Neural cell (in vitro differentiated cells): Measurements from ENCODE around the gene DPH3. TPM values are rescaled to one million over a fixed set of nuclear protein-coding genes. Genes with fewer than 3 reads are reported as not detected.

Source experiments
- H2AFZ ChIP-seq: fragments of 200-600, 300-800 bp; sonication (generic), shearing (Covaris generic); 2 replicates; pipeline ENCODE4 v1.6.0; 2014; ENCODE audit warnings: low read depth, mild to moderate bottlenecking, antibody characterized with exemption, low read length, moderate library complexity
- H3F3A ChIP-seq: fragments of 200-600 bp; shearing (Covaris generic); 2 replicates; pipeline ENCODE4 v1.6.1; 2016; ENCODE audit warnings: mild to moderate bottlenecking, moderate library complexity, mixed read lengths, antibody characterized with exemption, low read length; ENCODE audit not compliant: insufficient read depth, poor library complexity, severe bottlenecking
- H3K27ac ChIP-seq: fragments of 200-600, 300-800 bp; sonication (generic), shearing (Covaris generic); 2 replicates; pipeline ENCODE4 v1.5.1; 2014; ENCODE audit warnings: mild to moderate bottlenecking, low read length, moderate library complexity
- H3K27me3 ChIP-seq: fragments of 300-800, 200-600 bp; sonication (generic), shearing (Covaris generic); 2 replicates; pipeline ENCODE4 v1.6.0; 2014; ENCODE audit warnings: mild to moderate bottlenecking, low read depth, low read length, moderate library complexity; ENCODE audit not compliant: insufficient read depth
- H3K36me3 ChIP-seq: fragments of 300-800, 200-600 bp; sonication (generic), shearing (Covaris generic); 2 replicates; pipeline ENCODE4 v1.5.1; 2014; ENCODE audit warnings: mild to moderate bottlenecking, antibody characterized with exemption, low read length, moderate library complexity; ENCODE audit not compliant: insufficient read depth
- H3K4me2 ChIP-seq: fragments of 300-800, 200-600 bp; sonication (generic), shearing (Covaris generic); 2 replicates; pipeline ENCODE4 v1.6.0; 2014; ENCODE audit warnings: mild to moderate bottlenecking, low read length
- H3K4me3 ChIP-seq: fragments of 300-800, 200-600 bp; sonication (generic), shearing (Covaris generic); 2 replicates; pipeline ENCODE4 v1.5.1; 2014; ENCODE audit warnings: mild to moderate bottlenecking, low read length, moderate library complexity
- H3K79me2 ChIP-seq: fragments of 200-600 bp; shearing (Covaris generic); replicated peaks from 2 replicates; pipeline ENCODE4 v1.6.0; 2014; ENCODE audit warnings: mild to moderate bottlenecking, low read length, moderate library complexity; ENCODE audit not compliant: insufficient read depth
- H3K9ac ChIP-seq: fragments of 300-800, 200-600 bp; sonication (generic), shearing (Covaris generic); 2 replicates; pipeline ENCODE4 v1.6.1; 2016; ENCODE audit warnings: mild to moderate bottlenecking, low read length, mixed read lengths
- H3K9me2 ChIP-seq: fragments of 200-600 bp; shearing (Covaris generic); 2 replicates; pipeline ENCODE4 v1.6.1; 2016; ENCODE audit warnings: mild to moderate bottlenecking, low read length, mixed read lengths; ENCODE audit not compliant: insufficient read depth
- H3K9me3 ChIP-seq: fragments of 200-600, 300-800 bp; sonication (generic), shearing (Covaris generic); 2 replicates; pipeline ENCODE4 v1.6.1; 2016; ENCODE audit warnings: mild to moderate bottlenecking, mixed run types, low read length, moderate library complexity, mixed read lengths
- H4K20me1 ChIP-seq: fragments of 200-600 bp; shearing (Covaris generic); 2 replicates; pipeline ENCODE4 v1.6.1; 2016; ENCODE audit warnings: mild to moderate bottlenecking, mixed run types; ENCODE audit not compliant: insufficient read depth
- EZH2 ChIP-seq: fragments of 200-600, 300-800 bp; shearing (Covaris generic), sonication (generic); IDR thresholded peaks from 2 replicates; pipeline ENCODE4 v1.6.1; 2014; ENCODE audit warnings: antibody characterized with exemption, low read length, borderline replicate concordance, mild to moderate bottlenecking; ENCODE audit not compliant: insufficient read depth, poor library complexity, severe bottlenecking
- MXI1 ChIP-seq: fragments of 450-650 bp; conservative IDR thresholded peaks from 2 replicates; pipeline ENCODE4 v1.6.1; 2014; ENCODE audit warnings: antibody characterized with exemption, mild to moderate bottlenecking; ENCODE audit not compliant: poor library complexity, severe bottlenecking
- RAD21 ChIP-seq: fragments of 450-650 bp; conservative IDR thresholded peaks from 2 replicates; pipeline ENCODE4 v1.6.1; 2014; ENCODE audit warnings: antibody characterized with exemption, mild to moderate bottlenecking, moderate library complexity
- TAF1 ChIP-seq: IDR thresholded peaks from 2 replicates; pipeline ENCODE4 v1.6.1; 2012; ENCODE audit warnings: low read depth
- polyA plus RNA-seq: library from polyadenylated mRNA; depleted of rRNA; stranded (reverse); fragments of >200 nt; gene quantifications from 2 replicates; pipeline ENCODE4 v1.2.3, GENCODE V29; 2014

Gene DPH3
- polyA plus RNA-seq, 1 donor from 2014 or later: 38.5 TPM

DNA sequence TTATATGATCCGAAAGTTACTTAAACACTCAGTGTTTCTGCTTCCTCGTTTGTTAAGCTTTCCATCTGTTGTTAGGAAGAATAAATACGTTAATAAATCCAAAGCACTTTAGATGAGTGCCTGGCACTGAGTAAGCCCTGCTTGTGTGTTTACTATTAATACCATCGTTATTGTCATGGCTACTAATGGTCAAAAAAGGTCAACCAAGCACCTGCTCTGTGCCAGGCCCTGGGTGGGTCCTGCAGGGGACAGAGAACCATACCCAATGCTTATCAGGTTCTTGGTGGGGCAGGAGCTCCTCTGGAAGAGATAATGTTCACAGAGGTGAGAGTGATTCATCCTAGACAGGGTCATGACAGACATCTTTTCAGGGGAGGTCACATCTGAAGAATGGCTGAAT is 50.4 kb downstream of the DPH3 start:
- Histone ChIP-seq H3K36me3 (no peaks in the 10 kb centered on the region), H3K9me3 (no peaks in the 10 kb centered on the region), H3K9me2 (no peaks in the 10 kb centered on the region), H3K4me2 (no peak overlapping the region), H3K27me3 (no peaks in the 10 kb centered on the region), H4K20me1 (no peaks in the 10 kb centered on the region), H3K9ac (no peak overlapping the region), H3F3A (no peaks in the 10 kb centered on the region), H3K4me3 (no peak overlapping the region), H3K27ac (no peak overlapping the region), H3K79me2 (no peaks in the 10 kb centered on the region), H2AFZ (no peak overlapping the region)
- TF ChIP-seq RAD21 (no peak), EZH2 (no peak), TAF1 (no peak), MXI1 (no peak)

DNA sequence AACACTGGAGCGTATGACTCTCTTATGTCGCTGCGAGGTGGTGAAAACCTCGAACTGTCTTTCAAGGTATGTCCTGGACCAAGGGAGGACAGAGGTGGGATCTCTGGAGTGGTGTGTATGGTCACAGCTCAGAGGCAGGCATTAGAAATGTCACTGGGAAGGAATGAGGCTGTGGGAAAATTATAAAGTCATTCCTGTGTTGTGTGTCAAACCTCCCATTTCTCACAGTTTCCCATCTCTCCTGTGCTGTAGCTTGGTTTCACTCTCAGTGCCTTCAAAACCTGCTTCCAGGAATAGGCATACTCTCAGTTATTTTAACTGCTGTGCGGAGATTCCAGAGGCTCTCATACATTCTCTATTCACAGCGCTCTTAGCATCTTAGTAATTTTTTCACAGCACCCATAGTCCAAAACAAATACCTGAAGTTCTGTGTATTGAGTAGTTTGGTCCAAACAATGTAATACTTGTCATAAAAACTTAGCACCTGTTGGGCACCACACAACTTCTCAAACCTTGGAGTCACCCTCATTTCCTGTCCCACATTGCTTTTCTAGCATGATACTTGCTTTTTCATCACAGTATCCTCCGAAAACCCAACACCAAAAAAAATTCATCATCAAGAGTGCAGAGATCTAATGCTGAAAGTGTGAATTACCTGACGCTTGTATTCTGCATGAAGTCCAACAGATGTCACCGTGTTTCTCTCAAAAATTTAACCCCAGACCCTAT is 53.4 kb downstream of the DPH3 start:
- H3K4me3 ChIP-seq: no peak overlapping the region
- no peaks in the 10 kb centered on the region for H3F3A ChIP-seq
- H3K27me3 ChIP-seq: no peaks in the 10 kb centered on the region
- H4K20me1 ChIP-seq: no peaks in the 10 kb centered on the region
- H3K4me2 ChIP-seq: no peak overlapping the region
- H3K9me3 ChIP-seq: no peaks in the 10 kb centered on the region
- no peak overlapping the region for H3K27ac ChIP-seq
- TF ChIP-seq MXI1: no peak
- H3K79me2 ChIP-seq: no peaks in the 10 kb centered on the region
- no peak overlapping the region for H2AFZ ChIP-seq
- H3K9me2 ChIP-seq: no peaks in the 10 kb centered on the region
- H3K36me3 ChIP-seq: no peaks in the 10 kb centered on the region
- H3K9ac ChIP-seq: no peak overlapping the region

Other genes starting within 250 kb of the DPH3 start
- gene GALNT15, start 90.3 kb downstream of the DPH3 start, polyA plus RNA-seq: 1.5 TPM in 2 replicates
- 11.5 and 16.4 TPM in 2 replicates for gene OXNAD1, start 269 bp upstream of the DPH3 start, polyA plus RNA-seq
- gene RFTN1, start 248.8 kb upstream of the DPH3 start, polyA plus RNA-seq: 36.8 and 66.9 TPM in 2 replicates